Keratinocyte (primary cell): ENCODE measurements around the gene RRP8.

Experiments used
- EZH2 ChIP-seq: IDR thresholded peaks from one replicate; pipeline ENCODE4 v1.6.1; 2012; ENCODE audit warnings: inconsistent platforms, mild to moderate bottlenecking, low read length, moderate library complexity
- TF ChIP-seq, protein P1 (sequence below), 3 experiments: IDR thresholded peaks in 1 of 3; conservative IDR thresholded peaks in 1 of 3; optimal IDR thresholded peaks in 1 of 3; 2 replicates in 2 of 3; 3 replicates in 1 of 3; pipeline versions ENCODE3 to v1.5.1; 2011; ENCODE audit warnings: low read length in 3 of 3, mild to moderate bottlenecking in 3 of 3, moderate library complexity in 2 of 3, control low read depth in 1 of 3, inconsistent platforms in 1 of 3; ENCODE audit not compliant: insufficient read depth in 2 of 3; ENCODE audit errors: extremely low read depth in 1 of 3

DNA sequence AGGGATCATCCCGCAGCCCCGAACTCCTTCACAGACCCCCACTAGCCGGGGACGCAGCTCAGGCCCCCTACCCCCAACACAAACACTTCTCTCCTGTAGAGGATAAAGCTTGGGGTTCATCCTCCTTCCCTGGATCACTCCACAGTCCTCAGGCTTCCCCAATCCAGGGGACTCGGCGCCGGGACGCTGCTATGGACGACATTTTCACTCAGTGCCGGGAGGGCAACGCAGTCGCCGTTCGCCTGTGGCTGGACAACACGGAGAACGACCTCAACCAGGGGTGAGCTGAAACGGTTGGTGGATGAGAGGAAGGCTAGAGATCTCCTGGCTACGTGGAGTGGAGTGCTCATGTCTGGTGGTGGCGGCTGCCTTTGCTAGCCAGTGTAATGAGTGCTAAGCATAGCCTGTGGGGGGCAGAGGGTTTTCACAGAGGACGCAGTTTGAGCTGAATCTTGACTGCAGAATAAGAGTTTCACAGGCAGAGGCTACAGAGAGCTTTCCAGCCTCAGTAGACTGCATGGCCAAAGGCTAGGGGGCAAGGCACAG is 738 bp upstream of the RRP8 start:
- TF ChIP-seq, protein P1, sequence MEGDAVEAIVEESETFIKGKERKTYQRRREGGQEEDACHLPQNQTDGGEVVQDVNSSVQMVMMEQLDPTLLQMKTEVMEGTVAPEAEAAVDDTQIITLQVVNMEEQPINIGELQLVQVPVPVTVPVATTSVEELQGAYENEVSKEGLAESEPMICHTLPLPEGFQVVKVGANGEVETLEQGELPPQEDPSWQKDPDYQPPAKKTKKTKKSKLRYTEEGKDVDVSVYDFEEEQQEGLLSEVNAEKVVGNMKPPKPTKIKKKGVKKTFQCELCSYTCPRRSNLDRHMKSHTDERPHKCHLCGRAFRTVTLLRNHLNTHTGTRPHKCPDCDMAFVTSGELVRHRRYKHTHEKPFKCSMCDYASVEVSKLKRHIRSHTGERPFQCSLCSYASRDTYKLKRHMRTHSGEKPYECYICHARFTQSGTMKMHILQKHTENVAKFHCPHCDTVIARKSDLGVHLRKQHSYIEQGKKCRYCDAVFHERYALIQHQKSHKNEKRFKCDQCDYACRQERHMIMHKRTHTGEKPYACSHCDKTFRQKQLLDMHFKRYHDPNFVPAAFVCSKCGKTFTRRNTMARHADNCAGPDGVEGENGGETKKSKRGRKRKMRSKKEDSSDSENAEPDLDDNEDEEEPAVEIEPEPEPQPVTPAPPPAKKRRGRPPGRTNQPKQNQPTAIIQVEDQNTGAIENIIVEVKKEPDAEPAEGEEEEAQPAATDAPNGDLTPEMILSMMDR (optimal IDR thresholded peaks at IDR 0.05 in 1 of 3, IDR thresholded peaks at IDR 0.05 in 1 of 3, conservative IDR thresholded peaks at IDR 0.05 in 1 of 3; ENCODE audit: extremely low read depth in 1 of 3, insufficient read depth in 2 of 3, low read length in 3 of 3) = peak in 2 of 3 experiments; percentile 9 to 45
- TF ChIP-seq EZH2 = no peak
